MM.1S (cell line): ENCODE measurements around the gene NUDT22.

Source experiments
- DNase-seq: peaks from one replicate; pipeline ENCODE4 v3.0.0-alpha.2; 2015
- H2AFZ ChIP-seq: fragments of 300-600 bp; sonication (generic); 2 replicates; pipeline ENCODE4 v1.6.0; 2016; ENCODE audit warnings: antibody characterized with exemption, low read length
- H3F3A ChIP-seq: fragments of 300-600 bp; sonication (generic); 2 replicates; pipeline ENCODE4 v1.6.1; 2016; ENCODE audit warnings: mild to moderate bottlenecking, antibody characterized with exemption, low read length, moderate library complexity, mixed read lengths; ENCODE audit not compliant: insufficient read depth
- H3K27ac ChIP-seq: fragments of 300-600 bp; sonication (generic); 2 replicates; pipeline ENCODE4 v1.5.1; 2016; ENCODE audit warnings: mild to moderate bottlenecking, low read length
- H3K27me3 ChIP-seq: fragments of 300-600 bp; sonication (generic); replicated peaks from 2 replicates; pipeline ENCODE4 v1.6.0; 2016; ENCODE audit warnings: low read length; ENCODE audit not compliant: insufficient read depth
- H3K36me3 ChIP-seq: fragments of 300-600 bp; sonication (generic); replicated peaks from 2 replicates; pipeline ENCODE4 v1.6.1; 2016; ENCODE audit warnings: mild to moderate bottlenecking, low read length, mixed read lengths; ENCODE audit not compliant: insufficient read depth
- H3K4me1 ChIP-seq: fragments of 300-600 bp; sonication (generic); 2 replicates; pipeline ENCODE4 v1.6.1; 2016; ENCODE audit warnings: low read length, mixed read lengths
- H3K4me2 ChIP-seq: fragments of 300-600 bp; sonication (generic); 2 replicates; pipeline ENCODE4 v1.6.0; 2016; ENCODE audit warnings: low read depth, low read length
- H3K4me3 ChIP-seq: fragments of 300-600 bp; sonication (generic); 2 replicates; pipeline ENCODE4 v1.5.1; 2016; ENCODE audit warnings: low read length, mixed read lengths
- H3K79me2 ChIP-seq: fragments of 300-600 bp; sonication (generic); 2 replicates; pipeline ENCODE4 v1.6.1; 2016; ENCODE audit warnings: mixed run types, low read length, mixed read lengths
- H3K9ac ChIP-seq: fragments of 300-600 bp; sonication (generic); 2 replicates; pipeline ENCODE4 v1.6.1; 2016; ENCODE audit warnings: low read length, mixed read lengths
- H3K9me2 ChIP-seq: fragments of 300-600 bp; sonication (generic); replicated peaks from 2 replicates; pipeline ENCODE4 v1.6.1; 2016; ENCODE audit warnings: mild to moderate bottlenecking, low read length, mixed read lengths; ENCODE audit not compliant: insufficient read depth
- H3K9me3 ChIP-seq: fragments of 300-600 bp; sonication (generic); replicated peaks from 2 replicates; pipeline ENCODE4 v1.6.1; 2016; ENCODE audit warnings: mild to moderate bottlenecking, low read length, mixed read lengths; ENCODE audit not compliant: insufficient read depth
- H4K20me1 ChIP-seq: fragments of 300-600 bp; sonication (generic); 2 replicates; pipeline ENCODE4 v1.6.1; 2016; ENCODE audit warnings: mild to moderate bottlenecking, low read length, moderate library complexity, mixed read lengths; ENCODE audit not compliant: insufficient read depth
- EZH2 ChIP-seq: fragments of 300-600 bp; sonication (generic); optimal IDR thresholded peaks from 2 replicates; pipeline ENCODE3; 2017; ENCODE audit warnings: low read depth, mild to moderate bottlenecking, antibody characterized with exemption, low read length, mixed read lengths
- EZH2phosphoT487 ChIP-seq: fragments of 300-600 bp; sonication (generic); IDR thresholded peaks from 2 replicates; pipeline ENCODE4 v1.6.1; 2018; ENCODE audit warnings: antibody characterized with exemption, low read length
- TF ChIP-seq, protein P1 (sequence below): fragments of 300-600 bp; sonication (generic); IDR thresholded peaks from 2 replicates; pipeline ENCODE4 v1.5.1; 2016; ENCODE audit warnings: antibody characterized with exemption, low read length, mixed read lengths

Gene NUDT22

GRCh38 chr11:64230171-64230984, 4.3 kb downstream of the NUDT22 start, which contains the start of gene DNAJC4:
TSS of gene DNAJC4 (plus strand) at chr11:64230548. CDS start at chr11:64230855, 307 bp downstream.
- Histone ChIP-seq H3K27ac (peak within 1 kb of the TSS; percentile 51; the same call in 1 of the 2 replicates), H3K4me2 (peak within 1 kb of the TSS; percentile 85), H2AFZ (peak within 1 kb of the TSS; percentile 78), H3K4me3 (peak within 1 kb of the TSS; percentile 97), H3F3A (peaks cover 10% of the 10 kb centered on the region), H4K20me1 (no peaks in the 10 kb centered on the region), H3K9me3 (no peaks in the 10 kb centered on the region), H3K79me2 (peaks cover 31% of the 10 kb centered on the region), H3K9ac (peak within 1 kb of the TSS; percentile 89), H3K27me3 (no peaks in the 10 kb centered on the region), H3K36me3 (no peaks in the 10 kb centered on the region), H3K9me2 (no peaks in the 10 kb centered on the region), H3K4me1 (peaks cover 14% of the 10 kb centered on the region)
- TF ChIP-seq EZH2phosphoT487 (no peak), EZH2 (no peak)
- TF ChIP-seq, protein P1, sequence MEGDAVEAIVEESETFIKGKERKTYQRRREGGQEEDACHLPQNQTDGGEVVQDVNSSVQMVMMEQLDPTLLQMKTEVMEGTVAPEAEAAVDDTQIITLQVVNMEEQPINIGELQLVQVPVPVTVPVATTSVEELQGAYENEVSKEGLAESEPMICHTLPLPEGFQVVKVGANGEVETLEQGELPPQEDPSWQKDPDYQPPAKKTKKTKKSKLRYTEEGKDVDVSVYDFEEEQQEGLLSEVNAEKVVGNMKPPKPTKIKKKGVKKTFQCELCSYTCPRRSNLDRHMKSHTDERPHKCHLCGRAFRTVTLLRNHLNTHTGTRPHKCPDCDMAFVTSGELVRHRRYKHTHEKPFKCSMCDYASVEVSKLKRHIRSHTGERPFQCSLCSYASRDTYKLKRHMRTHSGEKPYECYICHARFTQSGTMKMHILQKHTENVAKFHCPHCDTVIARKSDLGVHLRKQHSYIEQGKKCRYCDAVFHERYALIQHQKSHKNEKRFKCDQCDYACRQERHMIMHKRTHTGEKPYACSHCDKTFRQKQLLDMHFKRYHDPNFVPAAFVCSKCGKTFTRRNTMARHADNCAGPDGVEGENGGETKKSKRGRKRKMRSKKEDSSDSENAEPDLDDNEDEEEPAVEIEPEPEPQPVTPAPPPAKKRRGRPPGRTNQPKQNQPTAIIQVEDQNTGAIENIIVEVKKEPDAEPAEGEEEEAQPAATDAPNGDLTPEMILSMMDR = no peak
- peak; percentile 97 for DNase-seq

GRCh38 chr11:64230985-64231365, 4.9 kb downstream of the NUDT22 start:
- Histone ChIP-seq H3K4me1 (peaks cover 14% of the 10 kb centered on the region), H2AFZ (peak overlapping the region; percentile 78), H3K27ac (peak overlapping the region; percentile 51; the same call in 1 of the 2 replicates), H3K27me3 (no peaks in the 10 kb centered on the region), H3F3A (peaks cover 10% of the 10 kb centered on the region), H4K20me1 (no peaks in the 10 kb centered on the region), H3K36me3 (no peaks in the 10 kb centered on the region), H3K4me3 (peak overlapping the region; percentile 97), H3K9ac (peak overlapping the region; percentile 89), H3K4me2 (peak overlapping the region; percentile 85), H3K9me3 (no peaks in the 10 kb centered on the region), H3K79me2 (peaks cover 31% of the 10 kb centered on the region), H3K9me2 (no peaks in the 10 kb centered on the region)
- DNase-seq = no peak
- TF ChIP-seq EZH2 = no peak
- TF ChIP-seq, protein P1 = no peak
- TF ChIP-seq EZH2phosphoT487 = no peak

GRCh38 chr11:64231546-64231945, 5.5 kb downstream of the NUDT22 start:
- Histone ChIP-seq H3K27me3 (no peaks in the 10 kb centered on the region), H3K79me2 (peaks cover 29% of the 10 kb centered on the region), H3K4me2 (no peak overlapping the region), H2AFZ (no peak overlapping the region), H3K27ac (no peak overlapping the region), H4K20me1 (no peaks in the 10 kb centered on the region), H3K4me3 (no peak overlapping the region), H3K4me1 (peaks cover 14% of the 10 kb centered on the region), H3K9me2 (no peaks in the 10 kb centered on the region), H3K9ac (no peak overlapping the region), H3F3A (peaks cover 10% of the 10 kb centered on the region), H3K9me3 (no peaks in the 10 kb centered on the region), H3K36me3 (no peaks in the 10 kb centered on the region)
- DNase-seq = no peak
- TF ChIP-seq EZH2 = no peak
- TF ChIP-seq EZH2phosphoT487 = no peak
- TF ChIP-seq, protein P1 = no peak
